Measurements from ENCODE around the gene ADAMTS4.
A peak's percentile ranks its signal among the peaks of the same experiment; 100 is the strongest.

ADAMTS4 gene

DNA sequence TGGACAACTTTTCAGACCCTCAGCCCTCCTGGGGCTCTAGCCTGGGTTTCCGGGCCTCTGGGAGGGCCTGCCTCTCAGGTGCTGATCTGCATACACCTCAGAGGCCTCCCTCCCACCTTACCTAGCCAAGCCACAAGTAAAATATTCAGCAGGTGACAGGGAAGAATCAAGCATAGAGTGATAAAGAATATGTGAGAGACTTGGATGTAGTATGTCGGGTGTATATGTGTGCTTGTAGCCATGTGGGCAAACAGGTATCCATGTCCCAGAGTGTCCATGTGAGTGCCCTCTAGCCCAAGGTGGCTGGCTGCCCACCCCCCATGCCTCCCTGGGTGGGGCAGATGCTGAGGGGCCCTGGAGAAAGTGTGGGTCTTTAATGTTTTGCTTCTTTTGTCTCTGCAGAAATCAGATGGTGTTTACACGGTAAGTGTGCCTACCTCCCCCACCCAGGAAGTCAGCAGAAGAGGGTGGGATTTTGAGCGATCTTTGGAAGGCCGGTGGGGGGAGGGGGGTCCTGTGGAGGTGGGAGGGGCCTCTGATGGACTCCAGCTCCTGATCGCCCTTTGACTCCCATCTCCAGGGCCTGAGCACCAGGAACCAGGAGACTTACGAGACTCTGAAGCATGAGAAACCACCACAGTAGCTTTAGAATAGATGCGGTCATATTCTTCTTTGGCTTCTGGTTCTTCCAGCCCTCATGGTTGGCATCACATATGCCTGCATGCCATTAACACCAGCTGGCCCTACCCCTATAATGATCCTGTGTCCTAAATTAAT, 19.6 kb upstream of the ADAMTS4 start:
- DNase-seq, result no peak

DNA sequence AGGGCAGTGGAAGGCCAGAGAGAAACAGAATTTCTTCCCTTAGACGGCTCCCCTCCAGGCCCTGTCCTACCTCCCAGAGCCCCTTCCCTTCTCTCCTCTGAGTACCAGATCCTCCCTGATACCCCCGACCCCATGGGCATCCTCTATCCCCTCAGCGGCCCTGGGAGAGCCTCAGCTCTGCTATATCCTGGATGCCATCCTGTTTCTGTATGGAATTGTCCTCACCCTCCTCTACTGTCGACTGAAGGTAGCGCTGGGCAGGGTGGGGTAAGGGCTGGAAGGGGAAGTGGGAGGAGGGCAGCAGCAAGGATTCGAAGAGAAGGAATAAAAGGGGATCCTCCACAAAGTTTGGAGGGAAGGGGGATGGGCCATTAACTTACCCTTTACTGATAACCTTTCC, 19.0 kb upstream of the ADAMTS4 start:
- no peak for DNase-seq

DNA sequence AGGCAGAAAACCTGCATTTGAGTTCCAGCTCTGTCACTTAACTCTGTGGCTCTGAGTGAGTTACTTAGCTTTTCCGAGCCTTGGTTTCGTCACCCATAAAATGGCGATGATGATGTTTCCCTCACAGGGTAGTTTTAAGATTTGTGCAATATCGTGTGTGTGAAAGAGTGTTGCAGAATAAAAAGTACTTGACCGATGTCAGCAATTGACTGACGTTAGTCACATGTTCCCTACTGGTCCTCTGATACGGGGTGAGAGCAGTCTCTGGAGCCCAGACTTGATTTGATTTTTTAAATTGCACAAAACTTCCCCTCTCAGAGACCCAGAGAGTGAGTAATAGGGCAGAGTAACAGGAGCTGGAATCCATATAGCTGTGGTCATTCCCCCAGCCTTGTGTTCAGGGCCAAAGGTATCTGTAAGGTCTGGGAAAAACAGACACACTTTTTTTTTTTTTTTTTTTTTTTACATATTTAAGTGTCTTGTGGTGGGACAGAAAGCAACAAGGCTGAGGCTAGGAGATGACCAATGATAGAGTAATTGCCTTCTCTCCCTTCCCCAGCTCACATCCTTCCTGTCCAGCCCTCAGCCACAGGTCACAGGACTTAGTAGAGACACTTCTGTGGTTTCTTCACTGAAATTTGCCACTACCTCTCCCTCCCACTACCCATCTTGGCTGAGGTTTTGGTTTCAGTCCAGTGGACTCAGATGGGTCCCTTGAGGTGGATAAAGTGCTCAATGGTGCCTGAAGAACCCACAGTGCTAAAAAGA, 18.3 kb upstream of the ADAMTS4 start:
- DNase-seq, result peak; percentile 72

DNA sequence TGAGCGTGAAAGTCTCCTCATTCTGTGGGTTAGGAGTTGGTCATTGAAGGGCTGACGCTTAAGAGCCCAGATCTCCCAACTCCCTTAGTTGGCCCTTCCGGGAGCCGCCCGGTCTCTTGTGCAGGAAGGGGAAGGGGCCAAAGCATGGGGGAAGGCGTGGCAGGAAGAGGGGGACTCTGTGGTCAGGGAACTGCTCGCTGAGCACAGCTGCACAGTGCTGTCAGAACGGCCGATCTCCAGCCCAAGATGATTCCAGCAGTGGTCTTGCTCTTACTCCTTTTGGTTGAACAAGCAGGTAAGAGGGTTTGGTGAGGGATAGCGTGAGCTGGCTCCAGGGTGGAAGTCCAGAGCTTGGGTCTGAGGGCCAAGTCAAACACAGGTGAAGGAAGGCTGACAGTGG, 16.2 kb upstream of the ADAMTS4 start, which contains the start of gene FCER1G:
TSS of gene FCER1G (plus strand) at position 220 of the 400 bp plus-strand sequence. CDS start at position 247, 27 bp downstream.
- DNase-seq, result no peak

DNA sequence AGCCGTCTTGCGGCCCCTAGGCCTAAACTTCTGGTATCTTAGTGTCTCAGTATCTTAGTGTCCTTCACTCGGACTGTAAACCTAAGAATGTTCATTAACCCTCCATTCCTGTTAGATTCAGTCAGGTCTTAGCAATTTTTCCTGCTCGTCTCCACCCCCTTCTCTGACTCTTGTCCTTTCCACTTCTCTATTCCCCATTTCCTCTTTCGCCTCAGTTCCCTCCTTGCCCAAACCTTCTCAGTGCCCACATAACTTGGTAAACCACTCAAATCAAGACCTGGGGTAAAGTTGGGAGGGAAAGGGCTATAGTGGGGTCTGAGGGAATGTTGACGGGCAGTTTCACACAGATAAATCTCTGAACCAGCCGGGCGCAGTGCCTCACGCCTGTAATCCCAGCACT, 15.5 kb upstream of the ADAMTS4 start:
- DNase-seq, result no peak

DNA sequence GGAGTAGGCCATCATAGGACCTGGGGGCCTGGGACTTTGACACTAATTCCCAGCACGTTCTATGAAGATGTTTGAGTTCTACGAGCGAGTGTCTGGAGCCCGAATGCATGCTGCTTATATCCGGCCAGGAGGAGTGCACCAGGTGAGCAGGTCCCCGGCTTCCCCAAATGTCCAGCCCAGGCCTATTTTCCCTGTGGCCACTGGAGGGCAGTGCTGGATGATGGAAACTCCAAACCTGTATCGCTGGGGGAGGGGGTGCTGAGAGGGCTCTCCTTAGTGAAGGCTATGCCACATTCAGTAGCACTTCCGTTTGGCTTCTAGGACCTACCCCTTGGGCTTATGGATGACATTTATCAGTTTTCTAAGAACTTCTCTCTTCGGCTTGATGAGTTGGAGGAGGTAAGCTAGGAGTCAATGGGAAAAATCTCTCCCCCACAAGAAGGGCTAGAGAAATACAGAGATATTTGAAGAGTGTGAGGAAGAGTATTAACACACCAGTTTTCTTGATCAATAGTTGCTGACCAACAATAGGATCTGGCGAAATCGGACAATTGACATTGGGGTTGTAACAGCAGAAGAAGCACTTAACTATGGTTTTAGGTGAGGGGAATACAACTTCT, 11.0 kb upstream of the ADAMTS4 start:
- DNase-seq, result peak; percentile 68

DNA sequence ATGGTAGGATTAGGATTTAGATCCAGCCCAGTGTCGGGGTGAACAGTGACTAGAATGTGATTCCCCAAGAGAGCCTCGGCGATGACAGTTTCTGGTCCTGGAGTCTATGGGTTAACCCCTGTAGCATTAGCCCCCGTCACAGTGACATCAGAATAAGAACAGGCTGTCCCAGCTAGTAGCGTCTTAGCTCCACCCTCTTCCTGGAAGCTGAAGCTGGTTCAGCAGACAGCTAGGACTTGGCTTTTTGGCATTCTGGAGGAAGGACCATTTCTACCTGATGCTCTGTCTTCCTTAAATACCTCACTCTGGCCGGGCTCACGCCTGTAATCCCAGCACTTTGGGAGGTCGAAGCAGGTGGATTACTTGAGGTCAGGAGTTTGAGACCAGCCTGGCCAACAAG, 8.3 kb upstream of the ADAMTS4 start:
- DNase-seq, result no peak

DNA sequence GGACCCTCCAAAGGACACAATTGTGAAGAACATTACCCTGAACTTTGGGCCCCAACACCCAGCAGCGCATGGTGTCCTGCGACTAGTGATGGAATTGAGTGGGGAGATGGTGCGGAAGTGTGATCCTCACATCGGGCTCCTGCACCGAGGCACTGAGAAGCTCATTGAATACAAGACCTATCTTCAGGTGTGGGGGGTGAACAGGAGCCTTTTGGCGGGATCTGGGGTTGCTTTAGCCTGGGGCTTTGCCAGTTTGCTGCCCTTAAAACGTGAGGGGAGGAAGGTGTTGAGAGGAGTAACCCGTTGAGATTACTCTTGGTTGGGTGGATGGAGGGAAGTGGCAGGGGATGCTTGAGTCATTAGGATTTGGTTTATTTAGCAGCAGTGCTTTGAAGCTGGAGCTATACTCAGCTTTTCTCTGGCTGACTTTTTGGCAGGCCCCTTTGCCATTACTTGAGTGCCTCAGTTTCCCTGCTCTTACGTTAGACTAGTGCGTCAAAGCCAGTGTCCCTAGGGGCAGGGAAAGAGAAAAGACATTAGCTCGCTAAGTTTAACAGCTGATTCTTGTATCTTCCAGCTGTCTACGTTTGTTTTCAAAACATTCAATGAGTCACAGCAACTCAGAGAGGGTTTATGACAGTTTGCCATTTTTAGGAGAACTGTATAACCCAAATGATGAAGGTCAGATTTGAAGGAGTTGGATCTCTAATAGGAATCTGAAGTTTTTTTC, 7.7 kb upstream of the ADAMTS4 start:
- no peak for DNase-seq

DNA sequence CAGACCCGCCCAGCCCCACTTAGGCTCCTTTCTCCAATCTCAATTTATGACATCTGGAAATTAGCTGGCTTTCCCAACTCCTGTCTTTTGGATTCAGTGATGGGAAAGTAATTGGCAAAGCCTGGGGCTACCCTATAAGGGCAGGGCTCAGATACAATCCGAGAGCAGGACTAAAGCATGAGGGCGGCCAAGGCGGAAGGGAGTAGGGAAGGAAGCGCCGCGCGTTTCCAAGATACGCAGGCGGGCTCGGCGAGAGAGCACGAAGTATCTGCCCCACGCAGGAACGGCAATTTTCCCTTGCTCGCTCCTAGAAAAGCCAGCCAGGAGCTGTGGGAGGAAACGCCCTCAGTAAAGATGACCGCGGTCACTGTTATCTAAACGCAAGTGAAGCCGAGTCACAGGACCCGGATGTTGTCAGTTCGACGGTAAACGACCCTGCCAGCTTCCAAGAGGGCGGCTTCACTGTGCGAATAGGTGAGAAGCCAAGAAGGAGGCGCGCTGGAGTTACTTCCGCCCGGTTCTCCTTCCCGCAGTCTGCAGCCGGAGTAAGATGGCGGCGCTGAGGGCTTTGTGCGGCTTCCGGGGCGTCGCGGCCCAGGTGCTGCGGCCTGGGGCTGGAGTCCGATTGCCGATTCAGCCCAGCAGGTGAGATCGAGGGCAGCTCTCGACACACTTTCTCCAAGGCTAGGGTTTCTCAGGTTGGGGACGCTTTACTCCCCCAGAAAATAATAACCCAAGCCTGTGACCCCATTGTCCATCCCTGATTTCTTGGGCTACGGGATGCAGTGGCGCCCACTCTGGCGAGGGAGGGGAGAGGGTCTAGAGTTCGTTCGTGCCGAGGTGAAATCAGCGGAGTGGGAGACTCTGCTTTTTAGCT, 3.2 kb upstream of the ADAMTS4 start, which contains the start of gene NDUFS2:
TSS of gene NDUFS2 (plus strand) at position 532 of the 877 bp plus-strand sequence. CDS start at position 551, 19 bp downstream.
- DNase-seq, result peak; percentile 99

DNA sequence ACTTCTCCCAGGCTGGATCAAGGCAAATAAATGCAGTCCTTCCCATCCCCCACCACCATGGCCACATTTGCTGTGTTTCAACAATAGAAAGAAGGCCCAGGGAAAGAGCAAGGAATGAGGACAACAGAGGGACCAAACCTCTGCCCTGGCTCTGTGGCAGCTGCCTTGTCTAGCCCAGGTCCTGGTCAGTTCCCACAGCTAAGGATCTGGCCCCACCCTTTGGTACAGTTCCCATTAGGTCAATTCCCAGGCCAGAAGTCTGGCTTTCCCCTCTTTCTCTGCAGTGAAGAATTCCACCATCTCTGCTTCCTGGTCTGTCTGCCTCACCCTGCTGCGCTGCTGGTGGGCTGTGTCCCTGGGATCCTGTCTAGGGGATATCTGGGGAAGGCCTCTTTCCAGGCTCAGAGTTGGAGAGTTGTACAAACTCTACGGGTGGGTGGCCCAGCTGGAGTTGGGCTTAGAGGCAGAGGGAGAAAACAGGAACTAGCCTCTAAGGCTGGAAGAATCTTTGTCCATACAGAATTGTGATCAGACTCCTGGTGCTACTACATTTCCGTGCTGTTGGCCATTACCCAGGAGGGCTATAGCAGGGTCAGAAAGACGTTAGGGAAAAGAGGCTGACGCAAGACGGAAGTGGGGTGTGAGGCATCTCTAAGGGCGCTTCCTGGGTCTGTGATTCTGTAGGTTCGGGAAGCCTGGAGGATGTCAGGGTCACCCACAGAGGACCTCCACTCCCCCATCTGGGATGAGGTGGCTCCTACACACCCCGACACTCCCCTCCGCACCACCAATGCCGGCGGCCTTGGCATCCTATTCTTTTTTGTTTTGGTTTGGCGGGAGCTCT, 2.4 kb upstream of the ADAMTS4 start:
- peak; percentile 62 for DNase-seq

DNA sequence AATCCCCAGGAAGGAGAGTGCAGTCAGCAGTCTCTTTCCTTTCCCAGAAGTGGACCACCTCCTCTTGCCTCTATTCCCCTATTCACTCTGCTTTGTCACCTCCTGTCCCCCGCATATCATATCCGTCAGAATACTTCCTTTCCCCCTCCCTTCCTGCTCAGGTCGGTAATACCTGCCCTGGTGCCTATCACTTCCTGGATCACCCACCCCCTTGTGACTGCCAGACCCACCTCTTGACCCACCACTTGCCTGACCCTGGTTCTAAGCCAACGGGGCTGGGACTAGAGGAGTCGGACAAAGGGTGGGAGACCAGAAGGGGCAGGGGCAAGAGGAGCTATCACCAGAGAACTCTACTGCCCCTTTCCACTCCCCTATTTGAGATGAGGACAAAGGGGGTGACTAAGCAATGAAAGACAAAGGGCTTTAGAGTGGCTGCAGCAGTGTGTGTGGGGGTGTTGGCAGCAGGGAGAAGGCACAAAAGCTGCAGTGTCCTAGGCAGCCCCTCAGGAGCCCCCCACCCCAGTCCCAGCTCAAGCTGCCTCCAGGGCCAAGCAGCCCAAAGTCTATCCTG, 1.7 kb upstream of the ADAMTS4 start:
- no peak for DNase-seq

DNA sequence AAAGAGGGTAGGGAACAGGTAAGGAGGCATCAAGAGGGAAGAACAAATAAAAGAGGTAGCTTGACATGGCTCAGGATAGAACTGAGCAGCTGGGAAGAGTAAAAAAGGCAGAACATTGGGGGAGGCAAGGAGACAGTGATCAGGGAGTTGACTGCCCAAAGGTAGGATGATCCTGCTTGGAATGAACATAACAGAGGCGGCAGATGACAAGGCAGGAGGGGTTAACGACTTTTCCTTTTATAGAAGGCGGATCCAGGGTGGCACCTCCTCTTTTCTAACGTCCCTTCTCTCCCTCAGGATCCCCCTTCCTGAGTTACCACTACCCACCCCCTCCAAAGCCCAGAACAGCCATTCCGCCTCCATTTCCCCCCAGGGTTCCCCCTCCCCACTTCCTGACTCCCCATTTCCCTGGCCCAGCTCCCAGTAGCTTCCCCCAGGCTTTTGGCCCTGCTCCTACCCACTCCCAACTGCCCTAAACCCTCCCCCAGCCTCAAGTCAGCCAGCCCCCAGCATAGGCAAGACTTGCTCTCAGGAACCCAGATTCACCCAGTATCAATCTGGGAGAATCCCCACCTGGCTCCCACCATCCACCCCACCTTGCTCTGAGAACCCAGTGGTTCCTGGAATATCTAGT, 769 bp upstream of the ADAMTS4 start:
- DNase-seq, result peak; percentile 24

DNA sequence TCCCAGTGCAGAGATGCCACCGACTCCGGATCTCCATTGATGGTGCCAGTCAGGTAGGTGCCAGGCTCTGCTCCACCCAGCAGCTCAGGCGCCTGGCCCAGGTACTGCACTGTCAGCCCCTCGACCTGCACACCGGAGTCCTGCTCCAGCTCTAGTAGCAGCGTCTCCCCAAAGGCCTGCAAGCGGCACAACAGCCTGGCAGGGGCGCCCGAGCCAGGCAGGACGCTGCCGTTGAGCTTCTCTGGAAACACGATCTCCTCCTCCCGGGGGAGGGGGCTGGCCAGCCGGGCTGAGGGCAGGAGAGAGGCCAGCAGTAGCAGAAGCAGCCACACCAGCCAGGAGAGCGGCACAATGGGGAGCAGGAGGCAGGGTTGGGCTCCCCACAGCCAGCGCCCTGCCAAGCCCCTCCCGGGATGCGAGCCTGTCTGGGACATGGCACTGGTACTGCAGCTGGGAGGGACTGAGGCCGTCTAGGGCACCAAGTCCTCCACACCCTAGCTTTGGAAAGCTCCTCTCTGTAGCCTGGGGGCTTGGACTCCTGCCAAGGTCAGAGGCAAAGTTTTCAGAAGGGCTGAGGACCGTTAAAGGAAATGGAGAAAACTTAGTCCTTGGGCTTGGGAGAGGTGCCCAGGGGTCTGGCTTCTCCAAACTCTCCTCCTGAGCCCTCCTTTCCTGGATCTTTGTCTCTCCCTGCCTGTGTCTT, 509 bp downstream of the ADAMTS4 start:
- DNase-seq, result peak; percentile 37

DNA sequence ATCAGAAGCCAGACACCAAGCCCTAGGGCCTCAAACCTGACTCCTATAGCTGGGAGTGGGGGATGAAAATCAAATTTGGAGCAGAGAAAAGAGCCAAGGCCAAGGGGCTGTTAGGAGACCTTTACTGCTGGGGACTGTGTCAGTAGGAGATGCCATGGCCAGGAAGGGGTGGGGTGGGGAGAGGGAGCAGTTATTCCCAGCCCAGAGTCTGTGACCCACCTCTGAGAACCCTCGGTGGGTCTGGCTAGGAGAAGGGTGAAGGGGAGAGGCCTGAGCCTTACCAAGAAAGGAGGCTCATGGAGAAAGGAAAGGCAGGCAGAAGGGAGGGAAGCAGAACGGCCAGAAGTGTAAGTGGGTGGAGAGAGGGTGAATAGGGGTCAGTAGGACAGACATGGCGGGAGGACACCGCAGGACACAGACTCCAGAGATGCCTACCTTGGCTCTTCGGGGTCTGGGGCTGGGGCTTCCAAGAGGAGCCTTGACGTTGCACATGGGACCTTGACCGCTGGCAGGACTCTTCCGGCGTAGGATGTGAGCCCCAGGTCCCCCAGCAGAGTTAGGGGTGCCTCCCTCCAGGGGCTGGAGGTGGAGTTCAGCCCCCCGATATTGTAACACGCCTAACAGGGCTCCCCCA, 1.2 kb downstream of the ADAMTS4 start:
- DNase-seq, result no peak

DNA sequence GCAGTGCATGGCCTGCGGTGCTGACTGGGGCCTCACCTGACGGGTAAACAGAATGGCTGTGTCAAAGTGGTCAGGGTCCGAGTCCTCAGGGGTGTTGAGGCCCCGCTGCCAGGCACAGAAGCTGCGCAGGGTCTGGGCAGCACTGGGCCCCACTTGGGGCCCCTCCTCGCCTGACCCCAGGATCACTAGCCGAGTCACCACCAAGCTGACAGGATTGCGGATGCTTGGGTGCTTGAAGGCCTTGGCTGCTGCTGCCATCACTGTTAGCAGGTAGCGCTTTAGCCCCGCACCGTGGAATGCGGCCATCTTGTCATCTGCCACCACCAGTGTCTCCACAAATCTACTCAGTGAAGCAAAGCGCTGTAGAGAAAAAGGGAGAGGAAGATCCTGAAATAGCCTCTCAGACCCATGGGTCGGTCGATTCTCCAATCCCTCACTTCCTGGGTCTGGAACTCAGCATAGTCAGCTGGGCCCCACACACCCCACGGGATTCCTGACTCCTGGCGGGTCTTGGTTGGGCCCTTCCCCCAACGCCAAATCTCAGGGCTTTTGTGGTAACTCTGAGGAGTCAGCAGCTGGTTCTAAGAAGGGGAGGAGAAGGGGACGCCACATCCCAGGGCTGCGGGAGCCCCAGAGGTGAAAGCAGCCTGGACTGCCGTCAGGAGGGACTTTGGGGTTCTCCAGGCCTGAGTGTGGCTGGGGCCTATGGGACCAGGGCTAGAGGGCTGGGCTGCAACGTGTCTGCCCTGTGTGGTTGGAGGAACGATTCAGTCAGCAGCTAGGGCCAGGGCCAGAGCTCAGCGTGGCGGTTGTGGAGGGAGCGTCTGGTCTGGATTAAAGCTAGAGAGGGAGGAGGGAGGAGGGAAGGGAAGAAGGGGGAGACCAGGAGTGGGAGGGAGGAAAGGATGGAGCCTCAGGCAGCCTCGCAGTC, 2.1 kb downstream of the ADAMTS4 start:
- DNase-seq, result peak; percentile 95

DNA sequence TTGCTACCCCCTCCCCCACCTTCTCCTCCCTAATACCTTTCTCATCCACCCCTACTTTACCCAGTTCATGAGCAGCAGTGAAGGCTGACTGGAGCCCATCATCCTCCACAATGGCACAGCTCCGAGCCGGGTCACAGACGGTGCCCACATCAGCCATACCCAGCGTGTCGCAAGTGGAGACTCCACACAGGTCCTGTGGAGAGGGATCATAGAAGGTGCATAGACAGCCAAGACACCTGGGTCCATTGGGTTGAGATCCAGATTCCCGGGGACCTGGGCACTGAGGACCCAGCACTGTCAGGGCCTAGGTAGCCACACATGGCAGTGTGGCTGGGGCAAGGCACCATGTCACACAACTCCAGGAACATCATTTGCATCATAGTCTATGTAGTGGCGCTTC, 2.7 kb downstream of the ADAMTS4 start:
- no peak for DNase-seq

DNA sequence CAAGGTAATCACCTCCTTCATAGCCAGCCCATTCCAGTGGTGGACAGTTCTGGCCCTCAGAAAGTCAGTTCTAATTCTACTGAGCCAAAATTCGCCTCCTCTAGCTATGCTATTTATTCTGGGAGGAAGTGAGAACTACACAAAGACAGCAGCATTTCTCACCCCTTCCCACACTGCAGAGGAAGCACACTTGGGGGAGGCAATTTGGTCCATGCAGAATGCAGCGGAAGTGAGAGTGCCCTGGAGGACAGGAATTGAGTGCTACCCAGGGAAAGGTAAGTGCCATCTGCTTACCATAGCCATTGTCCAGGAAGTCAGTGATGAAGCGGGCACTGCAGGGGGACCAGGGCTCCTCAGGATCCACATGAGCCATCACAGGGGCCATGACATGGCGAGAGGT, 3.7 kb downstream of the ADAMTS4 start:
- DNase-seq, result no peak

Data from fibroblast of upper back skin (primary cell).